DND-41 (cell line): ENCODE measurements around the gene GABRA4.

Experiments used
- ATAC-seq: fragments of 200-7000 bp; cut with Tn5 transposase; 3 replicates; pipeline ENCODE4 v1.9.1; 2021; ENCODE audit warnings: low read depth; ENCODE audit not compliant: insufficient read depth
- DNase-seq: peaks from one replicate; pipeline ENCODE4 v3.0.0-alpha.2; 2020
- H2AFZ ChIP-seq: 2 replicates; pipeline ENCODE4 v1.6.0; 2012; ENCODE audit warnings: low read depth, low read length
- H3K27ac ChIP-seq: 2 replicates; pipeline ENCODE4 v1.5.1; 2012; ENCODE audit warnings: low read length, inconsistent platforms
- H3K27me3 ChIP-seq: fragments of 200-600 bp; sonication (generic); 2 replicates; pipeline ENCODE4 v1.6.0; 2012; ENCODE audit warnings: low read length, mild to moderate bottlenecking, inconsistent platforms; ENCODE audit not compliant: insufficient read depth, poor library complexity
- H3K36me3 ChIP-seq: 2 replicates; pipeline ENCODE4 v1.5.1; 2012; ENCODE audit warnings: low read length, inconsistent platforms; ENCODE audit not compliant: insufficient read depth
- H3K4me1 ChIP-seq: 2 replicates; pipeline ENCODE4 v1.5.1; 2012; ENCODE audit warnings: mild to moderate bottlenecking, low read length; ENCODE audit not compliant: insufficient read depth
- H3K4me2 ChIP-seq: 2 replicates; pipeline ENCODE4 v1.6.0; 2012; ENCODE audit warnings: mild to moderate bottlenecking, moderate library complexity, low read length, inconsistent platforms; ENCODE audit not compliant: insufficient read depth
- H3K4me3 ChIP-seq, 2 experiments: fragments of 200-600 bp in 1 of 2; shearing (Covaris generic) in 1 of 2; 2 replicates each; pipeline ENCODE4 v1.5.1; 2012 to 2016; ENCODE audit warnings: inconsistent platforms in 2 of 2, low read length in 2 of 2, mild to moderate bottlenecking in 2 of 2, low read depth in 1 of 2, moderate library complexity in 1 of 2
- H3K79me2 ChIP-seq: 2 replicates; pipeline ENCODE4 v1.6.0; 2012; ENCODE audit warnings: low read length, inconsistent platforms; ENCODE audit not compliant: insufficient read depth
- H3K9ac ChIP-seq: 2 replicates; pipeline ENCODE4 v1.6.0; 2012; ENCODE audit warnings: low read depth, mild to moderate bottlenecking, inconsistent platforms, low read length, moderate library complexity
- H3K9me3 ChIP-seq: 2 replicates; pipeline ENCODE4 v1.5.1; 2012; ENCODE audit warnings: low read length, moderate library complexity, mild to moderate bottlenecking, inconsistent platforms; ENCODE audit not compliant: insufficient read depth, severe bottlenecking
- H4K20me1 ChIP-seq: 2 replicates; pipeline ENCODE4 v1.6.0; 2012; ENCODE audit warnings: low read length; ENCODE audit not compliant: insufficient read depth
- EZH2 ChIP-seq: IDR thresholded peaks from 3 replicates; pipeline ENCODE4 v1.6.1; 2012; ENCODE audit warnings: borderline replicate concordance, low read depth, mild to moderate bottlenecking, moderate library complexity, low read length, inconsistent platforms; ENCODE audit not compliant: severe bottlenecking
- TF ChIP-seq, protein P1 (sequence below): IDR thresholded peaks from 2 replicates; pipeline ENCODE4 v1.5.1; 2012; ENCODE audit warnings: borderline replicate concordance, low read length, moderate library complexity, mild to moderate bottlenecking; ENCODE audit not compliant: poor library complexity, severe bottlenecking; ENCODE audit errors: extremely low read depth

The GABRA4 gene

GRCh38 chr4:46986922-46987638 is 6.3 kb downstream of the GABRA4 start:
- Histone ChIP-seq H3K4me3 (no peak overlapping the region), H2AFZ (no peak overlapping the region), H3K9ac (no peak overlapping the region), H3K4me2 (no peak overlapping the region), H3K27ac (no peak overlapping the region), H3K9me3 (no peaks in the 10 kb centered on the region), H4K20me1 (no peaks in the 10 kb centered on the region), H3K27me3 (no peaks in the 10 kb centered on the region), H3K79me2 (no peaks in the 10 kb centered on the region), H3K4me1 (no peaks in the 10 kb centered on the region), H3K36me3 (no peaks in the 10 kb centered on the region)
- DNase-seq = no peak
- no peak for ATAC-seq
- no peak for TF ChIP-seq EZH2
- TF ChIP-seq, protein P1, sequence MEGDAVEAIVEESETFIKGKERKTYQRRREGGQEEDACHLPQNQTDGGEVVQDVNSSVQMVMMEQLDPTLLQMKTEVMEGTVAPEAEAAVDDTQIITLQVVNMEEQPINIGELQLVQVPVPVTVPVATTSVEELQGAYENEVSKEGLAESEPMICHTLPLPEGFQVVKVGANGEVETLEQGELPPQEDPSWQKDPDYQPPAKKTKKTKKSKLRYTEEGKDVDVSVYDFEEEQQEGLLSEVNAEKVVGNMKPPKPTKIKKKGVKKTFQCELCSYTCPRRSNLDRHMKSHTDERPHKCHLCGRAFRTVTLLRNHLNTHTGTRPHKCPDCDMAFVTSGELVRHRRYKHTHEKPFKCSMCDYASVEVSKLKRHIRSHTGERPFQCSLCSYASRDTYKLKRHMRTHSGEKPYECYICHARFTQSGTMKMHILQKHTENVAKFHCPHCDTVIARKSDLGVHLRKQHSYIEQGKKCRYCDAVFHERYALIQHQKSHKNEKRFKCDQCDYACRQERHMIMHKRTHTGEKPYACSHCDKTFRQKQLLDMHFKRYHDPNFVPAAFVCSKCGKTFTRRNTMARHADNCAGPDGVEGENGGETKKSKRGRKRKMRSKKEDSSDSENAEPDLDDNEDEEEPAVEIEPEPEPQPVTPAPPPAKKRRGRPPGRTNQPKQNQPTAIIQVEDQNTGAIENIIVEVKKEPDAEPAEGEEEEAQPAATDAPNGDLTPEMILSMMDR = no peak

DNA sequence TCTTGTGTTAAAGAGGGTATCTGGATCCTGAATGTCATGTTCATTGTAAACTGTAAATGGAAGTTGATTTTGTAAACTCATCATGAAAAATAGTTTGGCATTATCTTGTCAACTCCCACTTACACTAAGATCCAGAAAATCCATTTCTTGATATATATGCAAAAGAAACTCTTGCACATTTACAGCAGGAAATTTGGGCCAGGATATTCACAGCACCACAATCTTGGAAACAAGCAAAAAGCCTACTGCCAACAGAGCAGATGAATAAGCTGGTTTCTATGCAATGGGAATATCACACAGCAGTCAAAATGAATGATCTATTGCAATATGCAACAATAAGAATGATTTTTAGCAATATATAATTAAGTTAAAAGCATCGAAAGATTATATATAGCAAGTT is 8.6 kb downstream of the GABRA4 start:
- Histone ChIP-seq H3K4me2 (no peak overlapping the region), H3K27me3 (no peaks in the 10 kb centered on the region), H3K36me3 (no peaks in the 10 kb centered on the region), H4K20me1 (no peaks in the 10 kb centered on the region), H3K4me3 (no peak overlapping the region), H3K4me1 (no peaks in the 10 kb centered on the region), H2AFZ (no peak overlapping the region), H3K27ac (no peak overlapping the region), H3K9me3 (no peaks in the 10 kb centered on the region), H3K9ac (no peak overlapping the region), H3K79me2 (no peaks in the 10 kb centered on the region)
- ATAC-seq = no peak
- TF ChIP-seq, protein P1 = no peak
- TF ChIP-seq EZH2 = no peak
- DNase-seq = no peak

- H3K79me2 ChIP-seq = no peaks in the 10 kb centered on the region
- no peak overlapping the region for H2AFZ ChIP-seq
- no peak overlapping the region for H3K9ac ChIP-seq
- no peaks in the 10 kb centered on the region for H3K9me3 ChIP-seq
- no peak for TF ChIP-seq EZH2
- TF ChIP-seq, protein P1 = no peak
- H3K27ac ChIP-seq = no peak overlapping the region
- H3K4me1 ChIP-seq = no peaks in the 10 kb centered on the region
- H3K4me2 ChIP-seq = no peak overlapping the region
- no peak for DNase-seq
- no peaks in the 10 kb centered on the region for H3K27me3 ChIP-seq
- no peaks in the 10 kb centered on the region for H4K20me1 ChIP-seq
- no peak for ATAC-seq
- H3K36me3 ChIP-seq = no peaks in the 10 kb centered on the region
- H3K4me3 ChIP-seq = no peak overlapping the region
These were observed 12.5 kb downstream of the GABRA4 start for GRCh38 chr4:46980851-46981250.

DNA sequence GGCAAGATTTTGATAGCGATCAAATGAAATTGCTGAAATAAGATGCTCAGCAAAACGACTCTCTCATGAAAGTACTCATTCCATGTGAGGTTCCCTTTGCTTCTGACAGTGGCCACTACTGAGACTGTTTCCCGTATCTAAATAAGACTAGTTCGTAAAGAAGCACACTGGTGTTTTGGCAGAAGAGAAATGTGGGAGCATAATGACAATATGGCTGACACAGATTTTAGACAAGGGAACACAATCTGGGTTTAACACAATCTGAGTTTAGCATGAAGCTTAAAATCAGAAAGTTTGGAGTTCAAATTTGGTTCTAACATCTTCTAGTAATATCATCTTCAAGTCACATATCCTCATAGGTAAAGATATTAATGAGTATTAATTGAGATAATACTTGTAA is 13.7 kb downstream of the GABRA4 start:
- no peaks in the 10 kb centered on the region for H3K9me3 ChIP-seq
- no peaks in the 10 kb centered on the region for H3K36me3 ChIP-seq
- no peaks in the 10 kb centered on the region for H3K4me1 ChIP-seq
- no peaks in the 10 kb centered on the region for H3K27me3 ChIP-seq
- H4K20me1 ChIP-seq = no peaks in the 10 kb centered on the region
- no peak for ATAC-seq
- TF ChIP-seq, protein P1 = no peak
- no peak for TF ChIP-seq EZH2
- H3K79me2 ChIP-seq = no peaks in the 10 kb centered on the region
- no peak overlapping the region for H3K9ac ChIP-seq
- H3K4me2 ChIP-seq = no peak overlapping the region
- H3K27ac ChIP-seq = no peak overlapping the region
- no peak for DNase-seq
- H2AFZ ChIP-seq = no peak overlapping the region
- H3K4me3 ChIP-seq = no peak overlapping the region
